Activated CD8-positive, alpha-beta memory T cell treated with anti-CD3 and anti-CD28 coated beads for 36 hours (primary cell): Measurements from ENCODE around the gene SMAD9. TPM values are rescaled to one million over a fixed set of nuclear protein-coding genes. Genes with fewer than 3 reads are reported as not detected.

Experiments
- CTCF ChIA-PET: fragments of 350-600 bp; sonication (Branson Sonifier 250); formaldehyde crosslinking; loops from one replicate; lab custom pipeline; 2021; ENCODE audit warnings: antibody characterized with exemption; lab: Charles Lee
- POLR2A ChIA-PET: fragments of 350-600 bp; sonication (Branson Sonifier 250); formaldehyde crosslinking; loops from one replicate; lab custom pipeline; 2021; ENCODE audit warnings: antibody characterized with exemption; lab: Charles Lee
- total RNA-seq, 2 experiments: library from RNA; stranded (reverse); gene quantifications; one replicate each; pipeline ENCODE4 v1.2.3, GENCODE V29; 2021

Gene SMAD9
- total RNA-seq, 2 experiments from 2014 or later = not detected

DNA sequence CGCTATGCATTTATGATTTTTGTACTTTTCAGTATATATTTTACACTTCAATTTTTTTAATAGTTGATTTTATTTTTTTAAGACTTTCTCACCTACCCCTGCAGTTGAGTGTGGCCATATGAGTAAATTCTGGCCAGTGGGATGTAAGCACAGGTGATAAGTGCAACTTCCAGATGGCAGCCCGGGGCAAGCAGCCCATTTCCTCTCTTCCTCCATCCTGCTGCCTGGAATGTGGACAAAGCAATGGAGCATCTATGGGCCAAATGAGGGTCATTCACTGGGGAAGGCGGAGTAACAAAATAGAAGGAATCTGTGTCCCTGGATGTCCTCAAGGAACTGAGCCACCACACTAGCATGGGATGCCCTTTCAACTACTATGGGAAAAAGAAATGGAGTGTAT lies 88.7 kb downstream of the SMAD9 start:
- CTCF ChIA-PET = no interaction called here
- POLR2A ChIA-PET = no interaction called here

DNA sequence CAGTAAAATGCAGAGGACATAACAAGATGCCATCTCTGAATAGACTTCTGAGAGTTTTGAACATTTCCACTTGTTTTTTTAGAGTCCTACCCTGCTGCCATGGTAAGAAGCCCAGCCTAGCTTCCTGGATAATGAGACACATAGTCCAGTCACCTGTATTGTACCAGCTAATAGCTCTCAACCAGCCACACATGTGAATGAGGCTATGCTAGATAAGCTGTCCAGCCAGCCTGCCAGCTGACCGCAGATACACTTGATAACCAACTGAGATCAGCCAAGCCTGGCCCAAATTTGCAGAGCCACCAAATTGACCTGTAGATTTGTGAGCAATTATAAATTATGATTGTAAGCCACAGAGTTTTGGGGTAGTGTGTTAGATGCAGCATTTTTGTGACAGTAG lies 90.3 kb downstream of the SMAD9 start:
- POLR2A ChIA-PET = no interaction called here
- CTCF ChIA-PET = no interaction called here

DNA sequence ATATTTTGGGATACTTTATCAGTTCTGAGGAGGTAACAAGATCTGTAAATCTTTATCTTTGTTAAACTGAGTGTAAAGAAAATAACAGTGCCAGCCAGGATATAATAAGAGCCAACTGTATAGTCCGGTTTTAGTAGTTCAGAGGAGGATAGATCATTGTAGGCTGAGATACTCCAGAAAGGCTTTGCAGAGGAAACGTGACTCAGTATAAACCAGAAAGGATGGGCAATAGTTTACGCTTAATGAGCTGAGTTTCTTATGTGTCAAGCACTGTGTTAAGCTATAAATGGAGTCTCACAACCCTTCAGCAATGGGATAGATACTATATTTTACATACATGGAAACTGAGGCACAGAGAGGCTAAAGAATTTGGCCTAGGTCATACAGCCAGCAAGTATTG lies 97.3 kb downstream of the SMAD9 start:
- ChIA-PET CTCF (no interaction called here), POLR2A (no interaction called here)

DNA sequence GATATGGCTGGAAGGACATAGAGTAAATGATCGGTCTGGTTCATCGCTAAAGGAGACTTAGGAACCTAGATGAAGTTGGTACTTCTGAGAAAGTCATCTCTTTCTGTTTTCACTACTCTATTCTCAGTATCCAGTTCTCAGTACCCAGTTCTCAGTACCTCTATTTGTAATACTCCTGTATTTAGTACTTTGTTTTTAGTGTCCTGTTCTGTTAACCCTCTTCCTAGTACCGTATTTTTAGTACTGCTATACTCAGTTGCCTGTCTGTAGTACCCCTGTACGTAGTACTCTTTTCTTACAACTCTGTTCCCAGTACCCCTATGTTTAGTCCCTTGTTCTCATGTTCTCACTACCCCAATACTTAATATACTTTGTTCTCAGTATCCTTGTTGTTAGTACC lies 99.8 kb downstream of the SMAD9 start:
- ChIA-PET POLR2A (no interaction called here), CTCF (no interaction called here)

GRCh38 chr13:36819739-36820090 lies 100.3 kb downstream of the SMAD9 start:
- POLR2A ChIA-PET = no interaction called here

DNA sequence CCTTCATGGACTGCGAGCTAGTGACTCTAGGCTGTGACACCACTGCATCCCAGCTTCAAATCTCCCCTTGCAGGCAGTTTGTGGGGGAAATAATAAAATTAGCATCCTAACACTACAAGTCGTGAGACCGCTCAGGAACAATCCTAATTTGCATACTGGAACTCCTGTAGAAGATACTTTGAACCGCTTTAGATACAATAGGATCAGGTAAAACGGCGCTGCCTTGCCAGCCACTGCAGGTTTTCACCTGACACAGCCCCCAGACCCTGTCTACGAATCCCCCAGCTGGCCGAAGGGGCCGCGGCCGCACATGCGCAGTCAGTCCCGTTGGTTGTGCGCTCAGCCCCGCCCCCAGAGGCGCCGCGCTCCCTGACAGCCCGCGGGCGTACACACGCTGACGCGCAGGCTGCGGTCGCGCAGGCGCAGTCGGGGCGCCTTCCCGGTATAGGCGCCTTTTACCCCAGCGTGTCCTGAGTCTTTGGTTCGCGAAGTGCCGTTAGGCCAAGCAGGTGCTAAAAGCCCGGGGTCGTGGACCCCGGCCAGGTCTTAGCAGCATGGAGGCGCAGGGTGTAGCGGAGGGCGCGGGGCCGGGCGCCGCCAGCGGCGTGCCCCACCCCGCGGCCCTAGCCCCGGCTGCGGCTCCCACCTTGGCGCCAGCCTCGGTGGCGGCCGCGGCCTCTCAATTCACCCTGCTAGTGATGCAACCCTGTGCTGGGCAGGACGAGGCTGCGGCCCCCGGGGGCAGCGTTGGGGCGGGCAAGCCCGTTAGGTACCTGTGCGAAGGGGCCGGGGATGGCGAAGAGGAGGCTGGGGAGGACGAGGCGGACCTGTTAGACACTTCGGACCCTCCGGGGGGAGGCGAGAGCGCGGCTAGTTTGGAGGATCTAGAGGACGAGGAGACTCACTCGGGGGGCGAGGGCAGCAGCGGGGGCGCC lies 101.0 kb downstream of the SMAD9 start, which contains the start of gene RFXAP:
TSS of gene RFXAP (plus strand) at position 419 of the 935 bp plus-strand sequence. CDS start at position 555, 136 bp downstream.
- POLR2A ChIA-PET = no interaction called here
- CTCF ChIA-PET = no interaction called here

More at GRCh38 chr13:36819739-36820090, 100.3 kb downstream of the SMAD9 start:
- CTCF ChIA-PET = no interaction called here

GRCh38 chr13:36817996-36818803 lies 101.8 kb downstream of the SMAD9 start:
- ChIA-PET CTCF (no interaction called here), POLR2A (no interaction called here)

DNA sequence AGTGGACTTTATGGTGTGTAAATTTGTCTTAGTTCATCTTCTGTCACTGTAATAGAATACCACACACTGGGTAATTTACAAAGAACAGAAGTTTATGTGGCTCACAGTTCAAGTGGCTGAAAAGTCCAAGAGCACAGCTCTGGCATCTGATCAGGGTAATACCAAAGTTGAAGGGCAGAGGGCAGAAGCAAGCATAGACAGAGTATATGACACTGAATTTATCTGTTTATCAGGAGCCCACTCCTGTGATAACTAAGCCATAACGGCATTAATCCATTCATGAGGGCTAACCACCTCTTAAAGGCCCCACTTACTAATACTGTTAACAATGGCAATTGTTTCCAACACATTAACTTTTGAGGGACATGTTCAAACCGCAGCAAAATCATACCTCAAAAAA lies 105.0 kb downstream of the SMAD9 start:
- ChIA-PET CTCF (no interaction called here), POLR2A (no interaction called here)

DNA sequence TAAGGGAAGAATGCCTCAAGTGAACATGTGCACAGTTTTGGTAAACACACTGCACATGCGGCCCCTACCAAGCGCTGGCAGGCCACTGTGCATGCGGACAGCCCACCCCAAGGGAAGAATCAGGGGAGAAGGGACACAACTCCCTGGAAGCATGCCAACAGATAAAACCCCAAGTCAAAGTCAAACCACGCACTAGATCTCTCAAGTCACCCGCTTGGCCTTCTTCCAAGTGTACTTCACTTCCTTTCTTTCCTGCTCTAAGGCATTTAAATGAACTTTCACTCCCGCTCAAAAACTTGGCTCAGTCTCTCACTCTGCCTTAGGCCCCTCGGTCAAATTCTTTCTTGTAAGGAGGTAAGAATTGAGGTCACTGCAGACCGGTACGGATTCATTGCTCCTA lies 105.6 kb downstream of the SMAD9 start:
- CTCF ChIA-PET = no interaction called here
- POLR2A ChIA-PET = no interaction called here

DNA sequence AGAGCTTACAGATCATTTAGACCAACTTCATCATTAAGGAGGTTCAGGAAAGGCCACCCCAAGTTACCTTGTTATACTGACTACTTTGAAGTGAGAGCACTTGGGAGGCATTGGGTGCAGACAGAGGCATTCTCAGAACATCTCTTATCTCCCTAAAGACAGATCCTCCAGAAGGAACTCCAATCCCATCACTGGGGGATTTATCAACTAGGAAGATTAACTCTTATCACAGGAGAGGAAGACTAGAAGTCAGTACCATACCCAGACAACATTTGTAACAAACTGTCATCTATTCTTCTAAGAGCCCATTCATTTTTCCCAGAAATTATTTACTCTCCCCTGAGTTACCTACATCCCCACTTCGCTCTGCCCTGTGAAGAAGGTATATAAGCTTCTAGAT lies 106.8 kb downstream of the SMAD9 start:
- ChIA-PET POLR2A (no interaction called here), CTCF (no interaction called here)

GRCh38 chr13:36807616-36808015 lies 112.4 kb downstream of the SMAD9 start:
- CTCF ChIA-PET = no interaction called here
- POLR2A ChIA-PET = no interaction called here

DNA sequence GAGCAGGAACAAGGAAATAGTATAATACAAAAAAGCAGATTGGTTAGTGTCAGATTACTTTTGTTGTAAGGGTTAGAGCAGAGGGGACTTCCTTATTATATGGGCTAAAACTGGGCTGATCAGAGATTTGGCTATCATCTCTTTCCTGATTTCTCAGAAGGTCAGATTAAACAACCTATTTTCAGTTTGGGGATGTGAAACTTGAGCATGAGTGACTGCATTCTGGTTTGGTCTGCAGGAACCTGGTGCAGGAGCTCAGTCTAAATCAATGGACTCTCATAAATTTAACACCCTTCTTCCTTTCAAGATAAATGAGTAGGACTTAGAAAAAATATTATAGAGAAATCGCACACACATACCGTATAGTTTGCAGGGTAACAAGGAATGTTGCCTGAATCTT lies 113.9 kb downstream of the SMAD9 start:
- CTCF ChIA-PET = no interaction called here
- POLR2A ChIA-PET = no interaction called here

- POLR2A ChIA-PET = no interaction called here
- CTCF ChIA-PET = no interaction called here
Observed at GRCh38 chr13:36804588-36804987, 115.5 kb downstream of the SMAD9 start.

- POLR2A ChIA-PET = no interaction called here
Observed at GRCh38 chr13:36801035-36801434, 119.0 kb downstream of the SMAD9 start.

DNA sequence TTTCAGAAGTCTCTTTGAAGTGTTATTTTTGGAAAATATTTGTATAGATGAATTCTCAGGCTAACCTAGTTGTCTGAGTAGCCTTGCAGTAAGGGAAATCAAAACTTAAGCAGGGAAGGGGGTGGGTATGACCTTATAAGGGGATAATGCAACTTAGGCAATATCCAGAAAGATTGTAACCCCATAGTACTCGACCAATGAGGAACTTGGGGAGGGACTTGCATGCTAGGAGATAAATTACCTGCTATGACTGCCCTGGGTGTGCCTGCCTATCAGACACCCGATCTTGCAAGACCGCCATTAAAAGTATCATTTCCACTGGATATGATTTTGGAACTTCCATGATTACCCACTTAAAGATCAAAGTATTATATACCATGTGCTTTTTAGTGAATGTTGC lies 124.0 kb downstream of the SMAD9 start:
- POLR2A ChIA-PET = interaction anchor here (0.6 kb wide), 1 partner anchor 50 kb away, joined by 3 read pairs; no protein-coding TSS in a partner anchor
- CTCF ChIA-PET = no interaction called here

More at GRCh38 chr13:36801035-36801434, 119.0 kb downstream of the SMAD9 start:
- CTCF ChIA-PET = interaction anchor here (0.7 kb wide), 1 partner anchor 1640 kb away, joined by 3 read pairs; no protein-coding TSS in a partner anchor

DNA sequence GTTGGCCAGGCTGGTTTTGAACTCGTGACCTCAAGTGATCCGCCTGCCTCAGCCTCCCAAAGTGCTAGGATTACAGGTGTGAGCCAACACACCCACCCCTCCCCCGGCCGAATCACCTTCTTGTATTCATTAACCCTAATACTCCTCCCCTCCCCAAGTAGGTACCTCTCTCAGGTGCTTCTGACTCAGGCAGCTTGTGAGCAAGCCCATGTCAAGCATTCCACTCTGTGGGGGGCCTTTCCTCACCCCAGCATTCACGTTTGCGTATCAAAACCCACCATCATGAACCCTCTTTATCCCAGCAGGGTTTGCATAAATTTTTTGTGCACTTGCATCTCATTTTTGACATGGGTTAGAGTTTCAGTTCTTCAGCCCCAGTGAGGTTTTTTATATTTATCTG lies 124.6 kb downstream of the SMAD9 start:
- ChIA-PET CTCF (no interaction called here), POLR2A (no interaction called here)

Other genes starting within 250 kb of the SMAD9 start
- gene SERTM1, start 246.2 kb downstream of the SMAD9 start, total RNA-seq = not detected
- 10 to 100 TPM; 10.1 to 10.5 TPM for gene RFXAP, start 101.0 kb downstream of the SMAD9 start, total RNA-seq
- gene ALG5, start 79.1 kb upstream of the SMAD9 start, total RNA-seq = 10 to 100 TPM; 46.4 to 46.9 TPM
- 100 to 1,000 TPM; 167 to 169 TPM for gene EXOSC8, start 80.5 kb upstream of the SMAD9 start, total RNA-seq
- gene SUPT20H, start 139.4 kb upstream of the SMAD9 start, total RNA-seq = 10 to 100 TPM; 49.1 to 49.8 TPM
- not detected for gene CSNK1A1L, start 185.4 kb upstream of the SMAD9 start, total RNA-seq